SK-N-SH (cell line): ENCODE measurements around the gene UNC45A. TPM values are rescaled to one million over a fixed set of nuclear protein-coding genes. Genes with fewer than 3 reads are reported as not detected.

Experiments used
- CTCF ChIA-PET: fragments of 300-600, 350-600 bp; formaldehyde crosslinking; extraction: SDS; loops from one replicate; lab custom pipeline; 2021; lab: Yijun Ruan, JAX
- POLR2A ChIA-PET: fragments of 350-600 bp; sonication (Branson Sonifier 250); formaldehyde crosslinking; extraction: SDS; loops from one replicate; lab custom pipeline; 2020; ENCODE audit warnings: antibody characterized with exemption, inconsistent platforms; lab: Yijun Ruan, JAX
- DNase-seq: peaks from one replicate; pipeline ENCODE4 v3.0.0; 2012
- H2AFZ ChIP-seq: fragments of 200-600 bp; sonication (generic); 2 replicates; pipeline ENCODE4 v1.8.1; 2016; ENCODE audit warnings: antibody characterized with exemption, mild to moderate bottlenecking, low read depth
- H3F3A ChIP-seq: fragments of 200-600 bp; sonication (generic); replicated peaks from 2 replicates; pipeline ENCODE3; 2016; ENCODE audit warnings: antibody characterized with exemption, mild to moderate bottlenecking; ENCODE audit not compliant: insufficient read depth
- H3K27ac ChIP-seq, 2 experiments: fragments of 200-500 bp in 1 of 2; fragments of 200-600 bp in 1 of 2; sonication (Bioruptor generic) in 1 of 2; sonication (generic), shearing (Covaris generic) in 1 of 2; 2 replicates each; pipeline versions ENCODE4 v1.5.1 to v1.6.1; 2014 to 2016; ENCODE audit warnings: low read depth in 2 of 2, inconsistent platforms in 1 of 2, low read length in 1 of 2, mild to moderate bottlenecking in 1 of 2, mixed read lengths in 1 of 2
- H3K27me3 ChIP-seq: fragments of 200-600 bp; sonication (generic), shearing (Covaris generic); 2 replicates; pipeline ENCODE4 v1.6.1; 2016; ENCODE audit warnings: mixed run types; ENCODE audit not compliant: insufficient read depth
- H3K36me3 ChIP-seq, 2 experiments: fragments of 200-500 bp in 1 of 2; fragments of 200-600 bp in 1 of 2; sonication (Bioruptor generic) in 1 of 2; sonication (generic) in 1 of 2; replicated peaks in 1 of 2; 2 replicates each; pipeline versions ENCODE3 to v1.5.1; 2014 to 2016; ENCODE audit warnings: low read length in 1 of 2, mild to moderate bottlenecking in 1 of 2; ENCODE audit not compliant: insufficient read depth in 2 of 2, control insufficient read depth in 1 of 2
- H3K4me1 ChIP-seq, 2 experiments: fragments of 200-500 bp in 1 of 2; fragments of 200-600 bp in 1 of 2; sonication (Bioruptor generic) in 1 of 2; sonication (generic), shearing (Covaris generic) in 1 of 2; 2 replicates each; pipeline versions ENCODE4 v1.5.1 to v1.6.1; 2014 to 2016; ENCODE audit warnings: low read depth in 1 of 2, low read length in 1 of 2, mixed run types in 1 of 2; ENCODE audit not compliant: insufficient read depth in 2 of 2, control insufficient read depth in 1 of 2
- H3K4me2 ChIP-seq: fragments of 200-600 bp; sonication (generic), shearing (Covaris generic); 2 replicates; pipeline ENCODE4 v1.6.1; 2017; ENCODE audit warnings: mixed run types
- H3K4me3 ChIP-seq, 2 experiments: fragments of 200-500 bp in 1 of 2; fragments of 200-600 bp in 1 of 2; sonication (Bioruptor generic) in 1 of 2; sonication (generic), shearing (Covaris generic) in 1 of 2; 2 replicates each; pipeline versions ENCODE4 v1.5.1 to v1.8.1; 2014 to 2016; ENCODE audit warnings: low read depth in 2 of 2, inconsistent platforms in 1 of 2, low read length in 1 of 2, mild to moderate bottlenecking in 1 of 2, mixed read lengths in 1 of 2, moderate library complexity in 1 of 2
- H3K79me2 ChIP-seq: fragments of 200-600 bp; sonication (generic); 2 replicates; pipeline ENCODE4 v1.8.1; 2017; ENCODE audit warnings: mild to moderate bottlenecking; ENCODE audit not compliant: insufficient read depth
- H3K9ac ChIP-seq: fragments of 200-600 bp; sonication (generic); 2 replicates; pipeline ENCODE4 v1.6.1; 2017; ENCODE audit warnings: mixed run types
- H3K9me2 ChIP-seq: fragments of 200-600 bp; sonication (generic); 2 replicates; pipeline ENCODE4 v1.6.1; 2017; ENCODE audit warnings: mixed run types
- H3K9me3 ChIP-seq: fragments of 200-600 bp; sonication (generic); 2 replicates; pipeline ENCODE4 v1.6.1; 2017; ENCODE audit warnings: mixed run types, mild to moderate bottlenecking, moderate library complexity
- H4K20me1 ChIP-seq: fragments of 200-600 bp; sonication (generic); 2 replicates; pipeline ENCODE4 v1.6.1; 2017; ENCODE audit warnings: mild to moderate bottlenecking, mixed run types; ENCODE audit not compliant: insufficient read depth
- EP300 ChIP-seq, 2 experiments: IDR thresholded peaks; 2 replicates each; pipeline versions ENCODE4 v1.4.0 to v1.6.1; 2012; ENCODE audit warnings: borderline replicate concordance in 1 of 2, low read depth in 1 of 2, low read length in 1 of 2
- EZH2phosphoT487 ChIP-seq: fragments of 200-600 bp; sonication (generic); IDR thresholded peaks from 2 replicates; pipeline ENCODE4 v1.6.1; 2017; ENCODE audit warnings: low read depth, mixed run types, mild to moderate bottlenecking, antibody characterized with exemption, moderate library complexity, borderline replicate concordance
- MXI1 ChIP-seq: IDR thresholded peaks from 2 replicates; pipeline ENCODE4 v1.6.1; 2012; ENCODE audit warnings: mild to moderate bottlenecking, low read depth, low read length, improper control_type of control experiment
- POLR2AphosphoS5 ChIP-seq: IDR thresholded peaks from 2 replicates; pipeline ENCODE4 v1.6.1; 2012; ENCODE audit warnings: low read depth, low read length
- RAD21 ChIP-seq: IDR thresholded peaks from 2 replicates; pipeline ENCODE4 v1.6.1; 2012; ENCODE audit warnings: mild to moderate bottlenecking, low read length
- SIN3A ChIP-seq: IDR thresholded peaks from 2 replicates; pipeline ENCODE4 v1.6.1; 2012; ENCODE audit warnings: low read depth, mild to moderate bottlenecking, low read length, moderate library complexity, borderline replicate concordance
- TEAD4 ChIP-seq: IDR thresholded peaks from 2 replicates; pipeline ENCODE4 v1.4.0; 2012; ENCODE audit warnings: mild to moderate bottlenecking, borderline replicate concordance; ENCODE audit not compliant: insufficient read depth
- WGBS: methylation state at CpG from one replicate; pipeline ENCODE4 v1.1.6; 2017; ENCODE audit warnings: low lambda C conversion rate; 5-methylcytosine and 5-hydroxymethylcytosine counted together
- polyA plus RNA-seq, 3 experiments: library from polyadenylated mRNA; depleted of rRNA; stranded (reverse); fragments of >200 nt; gene quantifications; 2 replicates each; pipeline ENCODE4 v1.2.3, GENCODE V29; 2012
- TF ChIP-seq, protein P1 (sequence below): IDR thresholded peaks from 2 replicates; pipeline ENCODE4; 2012
- TF ChIP-seq, protein P2 (sequence below): fragments of 200-600 bp; sonication (generic); IDR thresholded peaks from 2 replicates; pipeline ENCODE4 v1.6.1; 2017; ENCODE audit warnings: antibody characterized with exemption, mild to moderate bottlenecking, moderate library complexity
- TF ChIP-seq, protein P3 (sequence below): fragments of 150-350 bp; IDR thresholded peaks from 2 replicates; pipeline ENCODE4 v1.6.1; 2016; ENCODE audit warnings: mild to moderate bottlenecking, low read depth, low read length
- TF ChIP-seq, protein P4 (sequence below): IDR thresholded peaks from 2 replicates; pipeline ENCODE4 v1.6.1; 2012; ENCODE audit warnings: mild to moderate bottlenecking, low read depth, low read length, moderate library complexity
- TF ChIP-seq, protein P5 (sequence below): IDR thresholded peaks from 2 replicates; pipeline ENCODE4 v1.4.0; 2012; ENCODE audit warnings: low read depth
- TF ChIP-seq, protein P6 (sequence below): IDR thresholded peaks from 2 replicates; pipeline ENCODE4 v1.4.0; 2012; ENCODE audit warnings: low read depth, borderline replicate concordance

Gene UNC45A
- polyA plus RNA-seq, 1 of the 3 experiments (the other 2 are of a cell fraction) = 85.1 TPM

DNA sequence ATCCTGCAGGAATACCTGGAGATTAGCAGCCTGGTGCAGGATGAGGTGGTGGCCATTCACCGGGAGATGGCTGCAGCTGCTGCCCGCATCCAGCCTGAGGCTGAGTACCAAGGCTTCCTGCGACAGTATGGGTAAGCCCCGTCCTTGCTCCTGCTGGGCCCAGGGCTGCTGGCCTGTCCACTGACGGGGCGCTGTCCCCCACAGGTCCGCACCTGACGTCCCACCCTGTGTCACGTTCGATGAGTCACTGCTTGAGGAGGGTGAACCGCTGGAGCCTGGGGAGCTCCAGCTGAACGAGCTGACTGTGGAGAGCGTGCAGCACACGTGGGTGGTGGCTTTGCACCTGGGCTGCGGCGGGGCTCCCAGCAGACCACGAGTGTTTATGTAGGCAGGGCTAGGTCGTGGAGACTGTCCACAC, 45.8 kb upstream of the UNC45A start:
- no peak for DNase-seq
- Histone ChIP-seq H3K9me2 (no peaks in the 10 kb centered on the region), H3K4me3 (no peak overlapping the region), H3K79me2 (no peaks in the 10 kb centered on the region), H4K20me1 (no peaks in the 10 kb centered on the region), H3K4me1 (no peaks in the 10 kb centered on the region; a peak in 1 of 4 replicates), H2AFZ (no peak overlapping the region), H3K4me2 (no peak overlapping the region), H3K27me3 (no peaks in the 10 kb centered on the region), H3K9ac (no peak overlapping the region), H3K27ac (no peak overlapping the region), H3F3A (peaks cover 3% of the 10 kb centered on the region), H3K9me3 (no peaks in the 10 kb centered on the region), H3K36me3 (no peaks in the 10 kb centered on the region)
- 74% methylated on average over 9 of the region's 18 CpGs for WGBS
- POLR2A ChIA-PET = no interaction called here
- TF ChIP-seq TEAD4 = no peak
- TF ChIP-seq, protein P1, sequence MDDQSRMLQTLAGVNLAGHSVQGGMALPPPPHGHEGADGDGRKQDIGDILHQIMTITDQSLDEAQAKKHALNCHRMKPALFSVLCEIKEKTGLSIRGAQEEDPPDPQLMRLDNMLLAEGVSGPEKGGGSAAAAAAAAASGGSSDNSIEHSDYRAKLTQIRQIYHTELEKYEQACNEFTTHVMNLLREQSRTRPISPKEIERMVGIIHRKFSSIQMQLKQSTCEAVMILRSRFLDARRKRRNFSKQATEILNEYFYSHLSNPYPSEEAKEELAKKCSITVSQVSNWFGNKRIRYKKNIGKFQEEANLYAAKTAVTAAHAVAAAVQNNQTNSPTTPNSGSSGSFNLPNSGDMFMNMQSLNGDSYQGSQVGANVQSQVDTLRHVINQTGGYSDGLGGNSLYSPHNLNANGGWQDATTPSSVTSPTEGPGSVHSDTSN = no peak
- TF ChIP-seq EZH2phosphoT487 = no peak
- TF ChIP-seq EP300 (IDR thresholded peaks at IDR 0.05; ENCODE audit: borderline replicate concordance in 1 of 2, low read depth in 1 of 2, low read length in 1 of 2) = no peak
- CTCF ChIA-PET = interaction anchor here (0.9 to 2.1 kb wide), 5 partner anchors 9 to 569 kb away, joined by 3 to 8 read pairs (median 4); no protein-coding TSS in a partner anchor

DNA sequence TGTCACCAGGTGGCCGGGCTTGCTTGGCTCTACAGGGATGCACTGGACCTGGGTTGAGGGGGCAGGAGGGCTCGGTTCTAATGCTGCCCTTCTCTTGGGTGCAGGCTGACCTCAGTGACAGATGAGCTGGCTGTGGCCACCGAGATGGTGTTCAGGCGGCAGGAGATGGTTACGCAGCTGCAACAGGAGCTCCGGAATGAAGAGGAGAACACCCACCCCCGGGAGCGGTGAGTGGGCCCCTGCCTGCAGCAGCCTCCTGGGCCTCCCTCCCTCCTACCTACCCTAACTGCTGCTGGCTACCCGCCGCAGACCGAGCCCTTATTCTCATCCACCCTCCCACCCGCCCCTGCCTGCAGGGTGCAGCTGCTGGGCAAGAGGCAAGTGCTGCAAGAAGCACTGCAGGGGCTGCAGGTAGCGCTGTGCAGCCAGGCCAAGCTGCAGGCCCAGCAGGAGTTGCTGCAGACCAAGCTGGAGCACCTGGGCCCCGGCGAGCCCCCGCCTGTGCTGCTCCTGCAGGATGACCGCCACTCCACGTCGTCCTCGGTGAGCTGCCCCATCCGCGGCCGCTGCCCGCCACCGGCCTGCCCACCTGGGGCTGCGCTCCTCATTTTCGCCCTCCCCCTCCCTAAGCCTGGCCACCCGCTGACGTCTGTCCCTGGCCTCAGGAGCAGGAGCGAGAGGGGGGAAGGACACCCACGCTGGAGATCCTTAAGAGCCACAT, 45.2 kb upstream of the UNC45A start:
- no peaks in the 10 kb centered on the region for H4K20me1 ChIP-seq
- H3K27me3 ChIP-seq = no peaks in the 10 kb centered on the region
- H2AFZ ChIP-seq = no peak overlapping the region
- H3K36me3 ChIP-seq = no peaks in the 10 kb centered on the region
- CTCF ChIA-PET = interaction anchor here (0.9 to 2.1 kb wide), 4 partner anchors 160 to 242 kb away, joined by 3 to 8 read pairs (median 5); no protein-coding TSS in a partner anchor
- H3K9me3 ChIP-seq = no peaks in the 10 kb centered on the region
- H3K27ac ChIP-seq = no peak overlapping the region
- DNase-seq = no peak
- no peaks in the 10 kb centered on the region for H3K4me1 ChIP-seq
- H3K79me2 ChIP-seq = no peaks in the 10 kb centered on the region
- H3K4me2 ChIP-seq = no peak overlapping the region
- 91% methylated on average over 22 of the region's 31 CpGs for WGBS
- H3K4me3 ChIP-seq = no peak overlapping the region
- H3K9ac ChIP-seq = no peak overlapping the region
- POLR2A ChIA-PET = no interaction called here
- peaks cover 3% of the 10 kb centered on the region for H3F3A ChIP-seq
- no peaks in the 10 kb centered on the region for H3K9me2 ChIP-seq
- TF ChIP-seq, protein P2, sequence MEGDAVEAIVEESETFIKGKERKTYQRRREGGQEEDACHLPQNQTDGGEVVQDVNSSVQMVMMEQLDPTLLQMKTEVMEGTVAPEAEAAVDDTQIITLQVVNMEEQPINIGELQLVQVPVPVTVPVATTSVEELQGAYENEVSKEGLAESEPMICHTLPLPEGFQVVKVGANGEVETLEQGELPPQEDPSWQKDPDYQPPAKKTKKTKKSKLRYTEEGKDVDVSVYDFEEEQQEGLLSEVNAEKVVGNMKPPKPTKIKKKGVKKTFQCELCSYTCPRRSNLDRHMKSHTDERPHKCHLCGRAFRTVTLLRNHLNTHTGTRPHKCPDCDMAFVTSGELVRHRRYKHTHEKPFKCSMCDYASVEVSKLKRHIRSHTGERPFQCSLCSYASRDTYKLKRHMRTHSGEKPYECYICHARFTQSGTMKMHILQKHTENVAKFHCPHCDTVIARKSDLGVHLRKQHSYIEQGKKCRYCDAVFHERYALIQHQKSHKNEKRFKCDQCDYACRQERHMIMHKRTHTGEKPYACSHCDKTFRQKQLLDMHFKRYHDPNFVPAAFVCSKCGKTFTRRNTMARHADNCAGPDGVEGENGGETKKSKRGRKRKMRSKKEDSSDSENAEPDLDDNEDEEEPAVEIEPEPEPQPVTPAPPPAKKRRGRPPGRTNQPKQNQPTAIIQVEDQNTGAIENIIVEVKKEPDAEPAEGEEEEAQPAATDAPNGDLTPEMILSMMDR = no peak
- TF ChIP-seq, protein P3, sequence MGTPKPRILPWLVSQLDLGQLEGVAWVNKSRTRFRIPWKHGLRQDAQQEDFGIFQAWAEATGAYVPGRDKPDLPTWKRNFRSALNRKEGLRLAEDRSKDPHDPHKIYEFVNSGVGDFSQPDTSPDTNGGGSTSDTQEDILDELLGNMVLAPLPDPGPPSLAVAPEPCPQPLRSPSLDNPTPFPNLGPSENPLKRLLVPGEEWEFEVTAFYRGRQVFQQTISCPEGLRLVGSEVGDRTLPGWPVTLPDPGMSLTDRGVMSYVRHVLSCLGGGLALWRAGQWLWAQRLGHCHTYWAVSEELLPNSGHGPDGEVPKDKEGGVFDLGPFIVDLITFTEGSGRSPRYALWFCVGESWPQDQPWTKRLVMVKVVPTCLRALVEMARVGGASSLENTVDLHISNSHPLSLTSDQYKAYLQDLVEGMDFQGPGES = no peak
- TF ChIP-seq, protein P4, sequence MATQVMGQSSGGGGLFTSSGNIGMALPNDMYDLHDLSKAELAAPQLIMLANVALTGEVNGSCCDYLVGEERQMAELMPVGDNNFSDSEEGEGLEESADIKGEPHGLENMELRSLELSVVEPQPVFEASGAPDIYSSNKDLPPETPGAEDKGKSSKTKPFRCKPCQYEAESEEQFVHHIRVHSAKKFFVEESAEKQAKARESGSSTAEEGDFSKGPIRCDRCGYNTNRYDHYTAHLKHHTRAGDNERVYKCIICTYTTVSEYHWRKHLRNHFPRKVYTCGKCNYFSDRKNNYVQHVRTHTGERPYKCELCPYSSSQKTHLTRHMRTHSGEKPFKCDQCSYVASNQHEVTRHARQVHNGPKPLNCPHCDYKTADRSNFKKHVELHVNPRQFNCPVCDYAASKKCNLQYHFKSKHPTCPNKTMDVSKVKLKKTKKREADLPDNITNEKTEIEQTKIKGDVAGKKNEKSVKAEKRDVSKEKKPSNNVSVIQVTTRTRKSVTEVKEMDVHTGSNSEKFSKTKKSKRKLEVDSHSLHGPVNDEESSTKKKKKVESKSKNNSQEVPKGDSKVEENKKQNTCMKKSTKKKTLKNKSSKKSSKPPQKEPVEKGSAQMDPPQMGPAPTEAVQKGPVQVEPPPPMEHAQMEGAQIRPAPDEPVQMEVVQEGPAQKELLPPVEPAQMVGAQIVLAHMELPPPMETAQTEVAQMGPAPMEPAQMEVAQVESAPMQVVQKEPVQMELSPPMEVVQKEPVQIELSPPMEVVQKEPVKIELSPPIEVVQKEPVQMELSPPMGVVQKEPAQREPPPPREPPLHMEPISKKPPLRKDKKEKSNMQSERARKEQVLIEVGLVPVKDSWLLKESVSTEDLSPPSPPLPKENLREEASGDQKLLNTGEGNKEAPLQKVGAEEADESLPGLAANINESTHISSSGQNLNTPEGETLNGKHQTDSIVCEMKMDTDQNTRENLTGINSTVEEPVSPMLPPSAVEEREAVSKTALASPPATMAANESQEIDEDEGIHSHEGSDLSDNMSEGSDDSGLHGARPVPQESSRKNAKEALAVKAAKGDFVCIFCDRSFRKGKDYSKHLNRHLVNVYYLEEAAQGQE = no peak
- TF ChIP-seq POLR2AphosphoS5 (no peak), MXI1 (no peak), SIN3A (no peak), RAD21 (no peak)
- TF ChIP-seq, protein P5, sequence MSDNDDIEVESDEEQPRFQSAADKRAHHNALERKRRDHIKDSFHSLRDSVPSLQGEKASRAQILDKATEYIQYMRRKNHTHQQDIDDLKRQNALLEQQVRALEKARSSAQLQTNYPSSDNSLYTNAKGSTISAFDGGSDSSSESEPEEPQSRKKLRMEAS = no peak
- TF ChIP-seq, protein P6, sequence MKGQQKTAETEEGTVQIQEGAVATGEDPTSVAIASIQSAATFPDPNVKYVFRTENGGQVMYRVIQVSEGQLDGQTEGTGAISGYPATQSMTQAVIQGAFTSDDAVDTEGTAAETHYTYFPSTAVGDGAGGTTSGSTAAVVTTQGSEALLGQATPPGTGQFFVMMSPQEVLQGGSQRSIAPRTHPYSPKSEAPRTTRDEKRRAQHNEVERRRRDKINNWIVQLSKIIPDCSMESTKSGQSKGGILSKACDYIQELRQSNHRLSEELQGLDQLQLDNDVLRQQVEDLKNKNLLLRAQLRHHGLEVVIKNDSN = no peak
